ENCODE measurements around the gene GPC6. TPM values are rescaled to one million over a fixed set of nuclear protein-coding genes. Genes with fewer than 3 reads are reported as not detected.

GPC6 gene
- polyA plus RNA-seq, 1 of the 3 experiments (the other 2 are of a cell fraction), result 6.7 TPM

DNA sequence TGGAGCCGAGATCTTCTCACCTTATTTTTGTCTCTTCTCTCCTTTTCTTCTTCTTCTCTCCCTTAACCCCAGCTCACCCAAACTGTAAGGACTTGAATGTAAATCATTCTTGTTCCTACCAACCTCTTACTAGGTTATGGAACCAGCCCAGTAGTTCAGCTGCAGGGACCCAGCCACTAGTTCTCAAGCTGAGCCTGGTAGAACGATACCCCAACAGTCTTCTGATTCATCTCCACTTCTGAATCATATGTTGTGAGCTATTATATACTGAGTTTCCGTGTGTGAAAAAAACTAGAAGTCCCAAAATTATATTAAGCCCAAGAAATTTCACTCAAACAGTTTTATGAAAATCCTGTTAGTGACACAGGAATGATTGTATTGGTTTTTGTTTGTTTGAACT, 1185.1 kb downstream of the GPC6 start:
- ChIA-PET CTCF (interaction anchor here (0.7 to 1.4 kb wide), 3 partner anchors 16 to 206 kb away, joined by 3 to 5 read pairs (median 3); no protein-coding TSS in a partner anchor), POLR2A (no interaction called here)
- WGBS (ENCODE audit: low lambda C conversion rate), result 36% methylated on average over 3 of the region's 3 CpGs
- DNase-seq, result no peak
- Histone ChIP-seq H3K4me1 (ENCODE audit: control insufficient read depth in 1 of 2, insufficient read depth in 2 of 2, low read depth in 1 of 2, low read length in 1 of 2) (peaks cover 0 to 5% of the 10 kb centered on the region in 2 experiments; a peak in 3 of 4 replicates), H3K79me2 (ENCODE audit: insufficient read depth) (no peaks in the 10 kb centered on the region), H4K20me1 (ENCODE audit: insufficient read depth) (no peaks in the 10 kb centered on the region), H3K27me3 (ENCODE audit: insufficient read depth) (no peaks in the 10 kb centered on the region), H3K27ac (ENCODE audit: low read depth in 2 of 2, low read length in 1 of 2) (no peak overlapping the region), H2AFZ (ENCODE audit: low read depth) (no peak overlapping the region), H3K36me3 (replicated peaks in 1 of 2; ENCODE audit: control insufficient read depth in 1 of 2, insufficient read depth in 2 of 2, low read length in 1 of 2) (no peaks in the 10 kb centered on the region), H3K4me2 (no peak overlapping the region), H3K9me3 (no peaks in the 10 kb centered on the region), H3K9me2 (no peaks in the 10 kb centered on the region), H3K4me3 (ENCODE audit: low read depth in 2 of 2, low read length in 1 of 2) (no peak overlapping the region), H3K9ac (no peak overlapping the region), H3F3A (replicated peaks; ENCODE audit: insufficient read depth) (no peaks in the 10 kb centered on the region)
- TF ChIP-seq RCOR1 (IDR thresholded peaks at IDR 0.05; ENCODE audit: low read length) (no peak), GABPA (IDR thresholded peaks at IDR 0.05; ENCODE audit: low read depth) (no peak), ELF1 (IDR thresholded peaks at IDR 0.05) (no peak), REST (IDR thresholded peaks at IDR 0.05; ENCODE audit: low read depth, low read length) (no peak), MEF2A (IDR thresholded peaks at IDR 0.05; ENCODE audit: borderline replicate concordance, low read depth) (no peak), FOXM1 (IDR thresholded peaks at IDR 0.05; ENCODE audit: low read depth) (no peak)

GRCh38 chr13:94412870-94413597, 1186.4 kb downstream of the GPC6 start:
- Histone ChIP-seq H3K9ac (no peak overlapping the region), H3K4me3 (ENCODE audit: low read depth in 2 of 2, low read length in 1 of 2) (no peak overlapping the region), H3K27me3 (ENCODE audit: insufficient read depth) (no peaks in the 10 kb centered on the region), H3K9me3 (no peaks in the 10 kb centered on the region), H3K27ac (ENCODE audit: low read depth in 2 of 2, low read length in 1 of 2) (no peak overlapping the region), H3K9me2 (no peaks in the 10 kb centered on the region), H3F3A (replicated peaks; ENCODE audit: insufficient read depth) (no peaks in the 10 kb centered on the region), H3K4me2 (no peak overlapping the region), H2AFZ (ENCODE audit: low read depth) (no peak overlapping the region), H3K36me3 (replicated peaks in 1 of 2; ENCODE audit: control insufficient read depth in 1 of 2, insufficient read depth in 2 of 2, low read length in 1 of 2) (no peaks in the 10 kb centered on the region), H4K20me1 (ENCODE audit: insufficient read depth) (no peaks in the 10 kb centered on the region), H3K4me1 (ENCODE audit: control insufficient read depth in 1 of 2, insufficient read depth in 2 of 2, low read depth in 1 of 2, low read length in 1 of 2) (peaks cover 0 to 5% of the 10 kb centered on the region in 2 experiments; a peak in 3 of 4 replicates), H3K79me2 (ENCODE audit: insufficient read depth) (no peaks in the 10 kb centered on the region)
- POLR2A ChIA-PET, result no interaction called here
- DNase-seq, result no peak
- 68% methylated on average over 3 of the region's 3 CpGs for WGBS (ENCODE audit: low lambda C conversion rate)
- CTCF ChIA-PET, result no interaction called here
- no peak for TF ChIP-seq FOSL2 (IDR thresholded peaks at IDR 0.05; ENCODE audit: borderline replicate concordance, low read depth)
- no peak for TF ChIP-seq TEAD4 (IDR thresholded peaks at IDR 0.05; ENCODE audit: borderline replicate concordance, insufficient read depth)
- TF ChIP-seq NFIC (IDR thresholded peaks at IDR 0.05; ENCODE audit: borderline replicate concordance), result no peak
- no peak for TF ChIP-seq SIN3A (IDR thresholded peaks at IDR 0.05; ENCODE audit: borderline replicate concordance, low read depth, low read length)
- TF ChIP-seq PBX3 (IDR thresholded peaks at IDR 0.05), result no peak
- TF ChIP-seq MEF2A (IDR thresholded peaks at IDR 0.05; ENCODE audit: borderline replicate concordance, low read depth), result no peak
- no peak for TF ChIP-seq YY1 (IDR thresholded peaks at IDR 0.05; ENCODE audit: low read depth)
- TF ChIP-seq EZH2phosphoT487 (IDR thresholded peaks at IDR 0.05; ENCODE audit: borderline replicate concordance, low read depth), result no peak
- TF ChIP-seq RAD21 (IDR thresholded peaks at IDR 0.05; ENCODE audit: low read length), result no peak
- TF ChIP-seq POLR2AphosphoS5 (IDR thresholded peaks at IDR 0.05; ENCODE audit: low read depth, low read length), result no peak
- no peak for TF ChIP-seq NRF1 (IDR thresholded peaks at IDR 0.05; ENCODE audit: low read depth, low read length)
- TF ChIP-seq ZBTB33 (IDR thresholded peaks at IDR 0.05; ENCODE audit: borderline replicate concordance, low read depth), result no peak
- TF ChIP-seq JUND (IDR thresholded peaks at IDR 0.05), result no peak
- no peak for TF ChIP-seq FOXM1 (IDR thresholded peaks at IDR 0.05; ENCODE audit: low read depth)
- no peak for TF ChIP-seq GABPA (IDR thresholded peaks at IDR 0.05; ENCODE audit: low read depth)
- TF ChIP-seq RXRA (IDR thresholded peaks at IDR 0.05; ENCODE audit: borderline replicate concordance, low read depth), result no peak
- TF ChIP-seq TCF12 (IDR thresholded peaks at IDR 0.05), result no peak
